ENCODE results near the gene IQSEC2. TPM values are rescaled to one million over a fixed set of nuclear protein-coding genes. Genes with fewer than 3 reads are reported as not detected.

The IQSEC2 gene
- total RNA-seq: 4.2 and 10.3 TPM in 2 replicates

GRCh38 chrX:53281321-53281822 is at the start of gene IQSEC2:
IQSEC2 (minus strand) TSS chrX:53281584.

GRCh38 chrX:53224860-53225797 is 56.3 kb downstream of the IQSEC2 start, which contains the start of gene KDM5C:
KDM5C (minus strand) TSS chrX:53225207; CDS start chrX:53224889, 318 bp downstream.

Other genes with a start within 250 kb of the IQSEC2 start
- gene GPR173, start 232.8 kb downstream of the IQSEC2 start, total RNA-seq: 0.28 TPM in 2 replicates
- gene TSPYL2, start 199.2 kb downstream of the IQSEC2 start, total RNA-seq: 11.5 and 13.5 TPM in 2 replicates
- gene KANTR, start 187.4 kb downstream of the IQSEC2 start, total RNA-seq: 0.88 and 2.8 TPM in 2 replicates
- 97.5 and 100 TPM in 2 replicates for gene KDM5C, start 56.4 kb downstream of the IQSEC2 start, total RNA-seq
- gene SMC1A, start 141.1 kb upstream of the IQSEC2 start, total RNA-seq: 44.8 and 67.4 TPM in 2 replicates
- 0.74 and 1.5 TPM in 2 replicates for gene RIBC1, start 141.3 kb upstream of the IQSEC2 start, total RNA-seq
- 105 and 114 TPM in 2 replicates for gene HSD17B10, start 152.8 kb upstream of the IQSEC2 start, total RNA-seq

Measured in airway epithelial cell (primary cell).